ENCODE data around the gene ARHGEF19. TPM values are rescaled to one million over a fixed set of nuclear protein-coding genes. Genes with fewer than 3 reads are reported as not detected.

ARHGEF19 gene
- total and polyA plus RNA-seq, 2 of the 13 experiments (the other 11 are each of a cell fraction or from before 2014, with no cell fraction given), result 1.7 to 1.8 TPM

- TF ChIP-seq ZNF609 (CRISPR knock-in tag; IDR thresholded peaks at IDR 0.05; ENCODE audit: borderline replicate concordance), result no peak
- no peak for TF ChIP-seq ZNF572 (CRISPR knock-in tag; IDR thresholded peaks at IDR 0.05)
- no peak for TF ChIP-seq SIX1 (CRISPR knock-in tag; IDR thresholded peaks at IDR 0.05; ENCODE audit: borderline replicate concordance)
- no peak for TF ChIP-seq ZBTB38 (CRISPR knock-in tag; IDR thresholded peaks at IDR 0.05)
- TF ChIP-seq ZNF687 (CRISPR knock-in tag; IDR thresholded peaks at IDR 0.05), result peak; percentile 29; the same call in 1 of the 2 replicates
- TF ChIP-seq CCDC6 (CRISPR knock-in tag; IDR thresholded peaks at IDR 0.05), result no peak
- no peak for TF ChIP-seq MXD3 (CRISPR knock-in tag; IDR thresholded peaks at IDR 0.05)
These were observed at the start of gene ARHGEF19 (continued) for GRCh38 chr1:16212251-16212961.

All from HepG2 (cell line).